VCaP (cell line): ENCODE measurements around the gene ACIN1.

Source experiments
- H3K27ac ChIP-seq: fragments of 450-650 bp; 2 replicates; pipeline ENCODE4 v1.5.1; 2017
- CTCF ChIP-seq: fragments of 450-650 bp; conservative IDR thresholded peaks from 2 replicates; pipeline ENCODE4 v1.5.1; 2017; ENCODE audit warnings: mild to moderate bottlenecking, moderate library complexity

Gene ACIN1

GRCh38 chr14:23127861-23128260, 32.9 kb upstream of the ACIN1 start:
- no peak for TF ChIP-seq CTCF
- H3K27ac ChIP-seq, result no peak overlapping the region

DNA sequence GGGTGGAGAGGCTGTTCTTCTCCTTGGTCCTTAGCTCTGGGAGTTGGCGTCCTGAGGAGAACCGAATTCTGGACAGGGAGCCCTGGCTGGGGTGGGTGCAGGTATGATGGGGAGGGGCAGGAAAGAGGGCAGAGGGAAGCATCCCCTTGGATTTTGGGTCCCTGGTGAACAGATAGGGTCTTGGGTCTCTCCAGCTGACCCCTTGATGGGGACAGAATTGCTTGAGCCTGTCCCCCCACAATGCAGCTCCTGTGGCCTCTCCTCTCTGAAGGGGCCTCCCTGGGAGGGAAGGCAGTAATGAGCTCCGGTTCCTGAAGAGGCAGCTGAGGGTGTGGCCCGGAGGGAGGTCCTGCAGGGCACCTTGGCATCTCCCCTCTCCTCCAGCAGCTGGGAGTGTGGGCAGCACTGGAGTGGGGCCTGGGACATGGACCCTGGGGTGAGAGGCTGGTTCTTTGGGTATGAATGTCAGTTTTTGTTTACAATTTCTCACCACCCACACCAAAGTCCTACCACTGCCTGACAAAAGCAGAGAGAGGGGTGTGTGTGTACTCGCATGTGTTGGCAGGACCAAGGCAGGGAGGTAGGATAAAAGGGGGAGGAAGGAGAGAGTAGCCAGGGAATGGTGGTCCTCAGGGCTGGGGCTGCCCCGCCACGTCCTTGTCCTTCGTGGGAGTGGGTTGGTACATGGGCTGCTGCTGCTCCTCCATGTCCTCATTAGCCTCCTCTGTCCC, 31.8 kb upstream of the ACIN1 start:
- no peak overlapping the region for H3K27ac ChIP-seq
- TF ChIP-seq CTCF, result no peak

- no peak overlapping the region for H3K27ac ChIP-seq
- no peak for TF ChIP-seq CTCF
These were observed 31.1 kb upstream of the ACIN1 start for GRCh38 chr14:23125933-23126524.

GRCh38 chr14:23125011-23125410, 30.1 kb upstream of the ACIN1 start:
- no peak for TF ChIP-seq CTCF
- H3K27ac ChIP-seq, result no peak overlapping the region

GRCh38 chr14:23124337-23124954, 29.5 kb upstream of the ACIN1 start:
- no peak for TF ChIP-seq CTCF
- no peak overlapping the region for H3K27ac ChIP-seq

- TF ChIP-seq CTCF, result no peak
- no peak overlapping the region for H3K27ac ChIP-seq
These were observed 28.5 kb upstream of the ACIN1 start for GRCh38 chr14:23123419-23123818.

DNA sequence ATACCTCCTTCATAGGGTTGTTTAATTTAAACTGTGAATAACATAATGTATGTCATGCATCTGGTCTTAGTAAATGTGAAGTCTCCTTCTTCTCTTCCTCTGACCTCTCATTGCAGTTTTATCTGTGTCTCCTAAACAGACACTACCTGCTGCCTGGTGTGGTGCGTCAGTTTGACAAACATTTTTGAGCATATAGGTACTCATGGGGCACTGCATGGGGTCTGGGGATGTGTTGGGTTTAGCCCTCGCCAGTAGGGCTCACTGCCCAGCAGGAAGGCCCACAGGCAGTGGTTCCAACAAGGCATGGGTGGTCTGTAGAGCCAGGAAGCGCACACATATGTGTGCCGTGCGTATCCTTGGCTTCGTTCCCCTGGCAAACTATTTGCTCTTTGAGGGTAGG, 27.1 kb upstream of the ACIN1 start:
- TF ChIP-seq CTCF, result no peak

More for the DNA sequence above, 27.1 kb upstream of the ACIN1 start:
- peak overlapping the region; percentile 45; the same call in 1 of the 2 replicates for H3K27ac ChIP-seq
